ENCODE measurements around the gene AKR1D1. TPM values are rescaled to one million over a fixed set of nuclear protein-coding genes. Genes with fewer than 3 reads are reported as not detected.
A peak's percentile ranks its signal among the peaks of the same experiment; 100 is the strongest.

Gene AKR1D1
- total and polyA plus RNA-seq, 2 of the 13 experiments (the other 11 are each of a cell fraction or from before 2014, with no cell fraction given), result 6.9 to 37.0 TPM

GRCh38 chr7:138097064-138097741 lies 20.9 kb downstream of the AKR1D1 start (continued):
- TF ChIP-seq TBX2 (CRISPR knock-in tag; IDR thresholded peaks at IDR 0.05; ENCODE audit: borderline replicate concordance) (peak; percentile 71; the same call in 1 of the 2 replicates), FOXO1 (CRISPR knock-in tag; IDR thresholded peaks at IDR 0.05) (peak; percentile 51; the same call in 1 of the 2 replicates), TEAD3 (CRISPR knock-in tag; optimal IDR thresholded peaks at IDR 0.05; ENCODE audit: borderline replicate concordance) (peak; percentile 92), ZNF326 (CRISPR knock-in tag; IDR thresholded peaks at IDR 0.05; ENCODE audit: borderline replicate concordance) (no peak), SYNCRIP (IDR thresholded peaks at IDR 0.05; ENCODE audit: insufficient read depth, low read depth, low read length) (no peak), EZH2 (conservative IDR thresholded peaks at IDR 0.05; ENCODE audit: low read depth, low read length) (no peak), ZNF331 (CRISPR knock-in tag; IDR thresholded peaks at IDR 0.05) (0 out of 2 replicates have a peak, but pooled peaks have one; percentile 24), AHDC1 (CRISPR knock-in tag; IDR thresholded peaks at IDR 0.05; ENCODE audit: borderline replicate concordance) (no peak), KDM5A (IDR thresholded peaks at IDR 0.05; ENCODE audit: borderline replicate concordance, low read length) (no peak), MYPOP (CRISPR knock-in tag; IDR thresholded peaks at IDR 0.05) (no peak), DMAP1 (CRISPR knock-in tag; IDR thresholded peaks at IDR 0.05) (0 out of 2 replicates have a peak, but pooled peaks have one; percentile 26), MZF1 (CRISPR knock-in tag; IDR thresholded peaks at IDR 0.05; ENCODE audit: borderline replicate concordance) (no peak), KLF16 (CRISPR knock-in tag; IDR thresholded peaks at IDR 0.05) (peak in 1 of 2 experiments; percentile 52; a peak in 1 of 4 replicates), THYN1 (CRISPR knock-in tag; IDR thresholded peaks at IDR 0.05; ENCODE audit: borderline replicate concordance, low read depth) (no peak), ZNF878 (CRISPR knock-in tag; IDR thresholded peaks at IDR 0.05) (peak; percentile 41; the same call in 1 of the 2 replicates), ZNF260 (CRISPR knock-in tag; IDR thresholded peaks at IDR 0.05; ENCODE audit: borderline replicate concordance, low read depth) (no peak), NCOR1 (IDR thresholded peaks at IDR 0.05; ENCODE audit: borderline replicate concordance, low read length) (no peak), ZNF382 (CRISPR knock-in tag; IDR thresholded peaks at IDR 0.05; ENCODE audit: borderline replicate concordance) (no peak), ZBTB25 (CRISPR knock-in tag; IDR thresholded peaks at IDR 0.05) (no peak), ELF4 (CRISPR knock-in tag; IDR thresholded peaks at IDR 0.05; ENCODE audit: borderline replicate concordance) (no peak), ZNF329 (CRISPR knock-in tag; IDR thresholded peaks at IDR 0.05; ENCODE audit: low read depth) (no peak), ZNF484 (CRISPR knock-in tag; IDR thresholded peaks at IDR 0.05; ENCODE audit: borderline replicate concordance, low read depth) (no peak), FOXA3 (CRISPR knock-in tag; IDR thresholded peaks at IDR 0.05) (peak; percentile 74)

All from HepG2 (cell line).